Adrenal gland (tissue), 12 donors: ENCODE measurements around the gene ZCCHC7. TPM values are rescaled to one million over a fixed set of nuclear protein-coding genes. Genes with fewer than 3 reads are reported as not detected.

Experiments used
- DNase-seq, 7 donors: peaks; one replicate each; pipeline ENCODE4 v3.0.0-alpha.2; 2019 to 2020
- H3K27ac ChIP-seq, 5 donors: fragments of 200-600 bp; sonication (generic) in 4 of 5; 1 replicate in 3 of 5; 2 replicates in 2 of 5; pipeline versions ENCODE4 v1.5.1 to v1.8.0; 2016 to 2020; ENCODE audit warnings: mild to moderate bottlenecking in 1 of 5
- H3K27me3 ChIP-seq: fragments of 200-600 bp; 2 replicates; pipeline ENCODE4 v1.8.0; 2021
- H3K36me3 ChIP-seq, 2 donors: fragments of 200-600 bp; replicated peaks in 1 of 2; 1 replicate in 1 of 2; 2 replicates in 1 of 2; pipeline versions ENCODE4 v1.5.1 to v1.8.0; 2018 to 2022
- H3K4me1 ChIP-seq, 2 donors: fragments of 200-600 bp; replicated peaks in 1 of 2; 1 replicate in 1 of 2; 2 replicates in 1 of 2; pipeline versions ENCODE4 v1.5.1 to v1.8.0; 2018 to 2021
- H3K4me3 ChIP-seq, 4 donors: fragments of 200-600 bp; sonication (generic) in 3 of 4; one replicate each; pipeline ENCODE4 v1.5.1; 2016 to 2018
- H3K9me3 ChIP-seq, 3 donors: fragments of 200-600 bp; sonication (generic) in 1 of 3; replicated peaks in 1 of 3; 1 replicate in 2 of 3; 2 replicates in 1 of 3; pipeline versions ENCODE4 v1.5.1 to v1.8.0; 2016 to 2021
- POLR2A ChIP-seq, 2 donors: fragments of 450-650 bp; IDR thresholded peaks; one replicate each; pipeline ENCODE4 v1.6.1; 2017; ENCODE audit warnings: antibody characterized with exemption in 2 of 2, mild to moderate bottlenecking in 2 of 2, moderate library complexity in 1 of 2
- WGBS, 4 donors: extraction: QIAGEN DNeasy Blood & Tissue Kit in 2 of 4; methylation state at CpG; one replicate each; pipeline versions ENCODE4 v1.1.5 to v1.1.7; 2013 to 2017; 5-methylcytosine and 5-hydroxymethylcytosine counted together
- intact Hi-C, 2 donors: fragments of 100-400 bp; cut with DNase I; formaldehyde crosslinking; loops; one replicate each; pipeline versions ENCODE4 v1.14.1 to v1.15.0; 2022 to 2023
- polyA plus RNA-seq, 3 donors: library from polyadenylated mRNA; stranded (reverse); fragments of 200-250 nt in 2 of 3; fragments of 350-450 nt in 1 of 3; fragmentation: Illumina TruSeq in 1 of 3; extraction: RNeasy Lipid Tissue Mini Kit (QIAGEN cat#74804) in 1 of 3; gene quantifications; one replicate each; pipeline ENCODE4 v1.2.3, GENCODE V29; 2013 to 2014
- total RNA-seq, 9 donors: library from RNA; depleted of rRNA in 4 of 9; stranded (reverse); fragments of >200 nt in 4 of 9; fragments of 120-200 nt in 1 of 9; fragmentation: NEBNext Ultra II Directional in 1 of 9; extraction: Animal tissue kit (Norgen Biotek cat#: 25700) in 1 of 9; gene quantifications; one replicate each; pipeline versions ENCODE4 v1.1.0 to v1.2.4, GENCODE V29; 2013 to 2023
- TF ChIP-seq, protein P1 (sequence below), 6 experiments: fragments of 450-650 bp in 4 of 6; fragments of 200-600 bp in 2 of 6; sonication (generic) in 1 of 6; IDR thresholded peaks; 1 replicate in 5 of 6; 2 replicates in 1 of 6; pipeline versions ENCODE4 v1.5.1 to v1.8.0; 2016 to 2021; ENCODE audit warnings: antibody characterized with exemption in 6 of 6, mild to moderate bottlenecking in 2 of 6, moderate library complexity in 1 of 6
- donor health status: healthy with polysubstance abuse.
- donor health status: Bipolar disorder and iron deficiency.
- donor health status: DM: yes; HTN: yes; CAD: no.
- donor health status: DM: no; HTN: no; CAD: no.
- donor health status: DM: no; HTN: no; CAD: no.
- donor health status: DM: yes; HTN: yes; CAD: no.

The ZCCHC7 gene
- total and polyA plus RNA-seq, 12 donors, result 6.0 to 21.3 (median 18.8) TPM

GRCh38 chr9:37259951-37260350 lies 139.6 kb downstream of the ZCCHC7 start:
- Histone ChIP-seq H3K4me3 (no peak overlapping the region), H3K27me3 (no peaks in the 10 kb centered on the region), H3K36me3 (no peaks in the 10 kb centered on the region), H3K27ac (no peak overlapping the region), H3K4me1 (no peaks in the 10 kb centered on the region), H3K9me3 (no peaks in the 10 kb centered on the region)
- TF ChIP-seq, protein P1, sequence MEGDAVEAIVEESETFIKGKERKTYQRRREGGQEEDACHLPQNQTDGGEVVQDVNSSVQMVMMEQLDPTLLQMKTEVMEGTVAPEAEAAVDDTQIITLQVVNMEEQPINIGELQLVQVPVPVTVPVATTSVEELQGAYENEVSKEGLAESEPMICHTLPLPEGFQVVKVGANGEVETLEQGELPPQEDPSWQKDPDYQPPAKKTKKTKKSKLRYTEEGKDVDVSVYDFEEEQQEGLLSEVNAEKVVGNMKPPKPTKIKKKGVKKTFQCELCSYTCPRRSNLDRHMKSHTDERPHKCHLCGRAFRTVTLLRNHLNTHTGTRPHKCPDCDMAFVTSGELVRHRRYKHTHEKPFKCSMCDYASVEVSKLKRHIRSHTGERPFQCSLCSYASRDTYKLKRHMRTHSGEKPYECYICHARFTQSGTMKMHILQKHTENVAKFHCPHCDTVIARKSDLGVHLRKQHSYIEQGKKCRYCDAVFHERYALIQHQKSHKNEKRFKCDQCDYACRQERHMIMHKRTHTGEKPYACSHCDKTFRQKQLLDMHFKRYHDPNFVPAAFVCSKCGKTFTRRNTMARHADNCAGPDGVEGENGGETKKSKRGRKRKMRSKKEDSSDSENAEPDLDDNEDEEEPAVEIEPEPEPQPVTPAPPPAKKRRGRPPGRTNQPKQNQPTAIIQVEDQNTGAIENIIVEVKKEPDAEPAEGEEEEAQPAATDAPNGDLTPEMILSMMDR (IDR thresholded peaks at IDR 0.05), result no peak
- TF ChIP-seq POLR2A (IDR thresholded peaks at IDR 0.05), result no peak
- 88 to 98% (median 95%) methylated on average over 3 of the region's 3 CpGs for WGBS, 4 donors
- DNase-seq, result no peak
- intact Hi-C loops, result loop anchor here in 1 of 2 donors (5.0 to 10.0 kb wide), 2 partner anchors 265 to 388 kb away; no protein-coding TSS in a partner anchor

- TF ChIP-seq, protein P1 (IDR thresholded peaks at IDR 0.05), result peak in 5 of 6 experiments; percentile 32 to 57 (median 54)
- TF ChIP-seq POLR2A (IDR thresholded peaks at IDR 0.05), result no peak
- H3K36me3 ChIP-seq, result no peaks in the 10 kb centered on the region
- no peak overlapping the region for H3K4me3 ChIP-seq
- intact Hi-C loops, result loop anchor here in 1 of 2 donors (5.0 to 10.0 kb wide), 2 partner anchors 268 to 390 kb away; no protein-coding TSS in a partner anchor
- no peak overlapping the region for H3K27ac ChIP-seq
- 57 to 71% (median 64%) methylated on average over 4 of the region's 4 CpGs for WGBS, 4 donors
- DNase-seq, result peak; percentile 23 to 63 (median 27)
- no peaks in the 10 kb centered on the region for H3K27me3 ChIP-seq
- no peaks in the 10 kb centered on the region for H3K4me1 ChIP-seq
- H3K9me3 ChIP-seq, result no peaks in the 10 kb centered on the region
Measured at GRCh38 chr9:37262410-37262809, 142.0 kb downstream of the ZCCHC7 start.

- intact Hi-C loops, result loop anchor here in 1 of 2 donors (5.0 to 10.0 kb wide), 2 partner anchors 270 to 392 kb away; no protein-coding TSS in a partner anchor
- WGBS, 4 donors, result 74 to 89% (median 81%) methylated on average over 1 of the region's 1 CpG
- Histone ChIP-seq H3K27me3 (no peaks in the 10 kb centered on the region), H3K9me3 (no peaks in the 10 kb centered on the region), H3K4me3 (no peak overlapping the region), H3K36me3 (no peaks in the 10 kb centered on the region), H3K27ac (no peak overlapping the region), H3K4me1 (no peaks in the 10 kb centered on the region)
- TF ChIP-seq POLR2A (IDR thresholded peaks at IDR 0.05), result no peak
- TF ChIP-seq, protein P1 (IDR thresholded peaks at IDR 0.05), result no peak
- DNase-seq, result no peak
Measured at GRCh38 chr9:37264539-37264938, 144.2 kb downstream of the ZCCHC7 start.

DNA sequence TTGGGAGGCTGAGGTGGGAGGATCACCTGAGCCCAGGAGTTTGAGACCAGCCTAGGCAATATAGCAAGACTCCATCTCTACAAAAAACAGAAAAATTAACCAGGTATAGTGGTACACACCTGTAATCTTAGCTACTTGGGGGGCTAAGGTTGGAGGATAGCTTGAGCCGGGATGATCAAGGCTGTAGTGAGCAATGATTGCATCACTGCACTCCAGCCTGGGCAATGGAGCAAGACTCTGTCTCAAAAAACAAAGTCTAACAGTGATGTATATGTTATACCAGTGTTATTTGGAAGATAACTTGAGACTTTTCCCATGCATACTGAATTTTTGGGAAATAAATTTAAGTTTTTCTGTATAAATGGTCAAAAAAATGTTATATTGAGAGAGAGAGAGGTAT lies 146.3 kb downstream of the ZCCHC7 start:
- no peaks in the 10 kb centered on the region for H3K27me3 ChIP-seq
- TF ChIP-seq, protein P1 (IDR thresholded peaks at IDR 0.05), result no peak
- no peak for TF ChIP-seq POLR2A (IDR thresholded peaks at IDR 0.05)

More for the DNA sequence above, 146.3 kb downstream of the ZCCHC7 start:
- Histone ChIP-seq H3K9me3 (no peaks in the 10 kb centered on the region), H3K4me1 (no peaks in the 10 kb centered on the region), H3K36me3 (no peaks in the 10 kb centered on the region), H3K4me3 (no peak overlapping the region), H3K27ac (no peak overlapping the region)
- WGBS, 4 donors, result 82 to 93% (median 89%) methylated on average over 1 of the region's 1 CpG
- no peak for DNase-seq
- intact Hi-C loops, result loop anchor here in 1 of 2 donors (10.0 kb wide), 1 partner anchor 272 kb away; no protein-coding TSS in a partner anchor
